Sciatic nerve (tissue), 2 donors: Measurements from ENCODE around the gene UBD. TPM values are rescaled to one million over a fixed set of nuclear protein-coding genes. Genes with fewer than 3 reads are reported as not detected.

ENCODE experiments used
- ATAC-seq: fragments of 200-7000 bp; cut with Tn5 transposase; one replicate; pipeline ENCODE4 v1.9.1; 2020; ENCODE audit warnings: mild to moderate bottlenecking, moderate library complexity
- DNase-seq: peaks from one replicate; pipeline ENCODE4 v3.0.0-alpha.2; 2020; ENCODE audit warnings: low spot score
- intact Hi-C: fragments of 100-400 bp; cut with DNase I; formaldehyde crosslinking; loops from one replicate; pipeline ENCODE4 v1.14.2; 2022
- total RNA-seq: library from RNA; stranded (reverse); fragmentation: NEBNext Ultra II Directional; extraction: Animal tissue kit (Norgen Biotek cat#: 25700); gene quantifications from one replicate; pipeline ENCODE4 v1.2.1, GENCODE V29; 2021
- donor health status: DM: no; HTN: no; CAD: no.
- donor health status: DM: no; HTN: no; CAD: no.

The UBD gene
- total RNA-seq, 1 donor from 2014 or later, result 4.1 TPM

GRCh38 chr6:29564875-29565274 lies 5.3 kb upstream of the UBD start:
- ATAC-seq (no peak), DNase-seq (no peak)
- intact Hi-C loops, result no loop called here

- intact Hi-C loops, result no loop called here
Measured at GRCh38 chr6:29563435-29563965, 4.0 kb upstream of the UBD start.

DNA sequence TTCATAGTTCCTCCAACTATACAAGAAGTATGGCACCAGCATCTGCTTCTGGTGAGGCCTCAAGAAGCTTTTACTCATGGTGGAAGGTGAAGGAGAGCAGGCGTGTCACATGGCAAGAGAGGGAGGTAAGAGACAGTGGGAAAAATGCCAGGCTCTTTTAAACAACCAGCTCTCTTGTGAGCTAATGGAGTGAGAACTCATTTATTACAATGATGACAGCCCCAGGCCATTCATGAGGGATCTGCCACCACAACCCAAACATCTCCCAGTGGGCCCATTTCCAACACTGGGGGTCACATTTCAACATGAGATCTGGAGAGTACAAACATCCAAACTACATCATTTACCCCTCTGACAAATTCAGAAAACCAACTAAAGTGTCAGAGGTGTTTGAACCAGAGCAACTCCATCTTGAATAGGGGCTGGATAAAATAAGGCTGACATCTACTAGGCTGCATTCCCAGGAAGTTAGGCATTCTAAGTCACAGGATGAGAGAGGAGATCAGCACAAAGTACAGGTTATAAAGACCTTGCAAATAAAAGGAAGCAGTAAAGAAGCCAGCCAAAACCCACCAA lies 2.2 kb upstream of the UBD start:
- DNase-seq (no peak), ATAC-seq (no peak)
- intact Hi-C loops, result no loop called here

More at GRCh38 chr6:29563435-29563965, 4.0 kb upstream of the UBD start:
- no peak for ATAC-seq
- DNase-seq, result no peak

- no peak for ATAC-seq
- intact Hi-C loops, result no loop called here
- no peak for DNase-seq
Measured at GRCh38 chr6:29561091-29561490, 1.6 kb upstream of the UBD start.

GRCh38 chr6:29558439-29559079 lies 973 bp downstream of the UBD start:
- ATAC-seq (no peak), DNase-seq (no peak)
- intact Hi-C loops, result no loop called here

DNA sequence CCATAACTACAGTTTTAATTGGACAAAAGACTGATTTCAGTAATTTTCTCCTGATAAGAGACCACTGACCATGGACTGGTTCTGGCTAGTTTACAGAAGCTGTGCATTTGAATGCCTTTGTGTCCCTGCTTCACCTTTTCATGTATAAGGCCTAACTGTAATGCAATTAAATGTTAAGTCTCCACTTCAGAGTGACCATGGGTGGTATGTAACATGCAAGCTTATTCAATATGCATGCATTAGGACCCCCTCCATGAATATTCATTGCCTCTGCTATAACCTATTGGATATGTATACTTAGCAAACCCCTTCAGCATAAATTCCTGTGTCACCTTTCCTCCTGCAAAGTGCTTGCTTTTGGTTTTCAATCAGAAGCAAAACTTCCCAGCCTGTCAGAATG lies 2.2 kb downstream of the UBD start:
- intact Hi-C loops, result no loop called here
- DNase-seq, result no peak
- ATAC-seq, result no peak

- ATAC-seq (no peak), DNase-seq (no peak)
- intact Hi-C loops, result no loop called here
Measured at GRCh38 chr6:29554764-29555163, 4.8 kb downstream of the UBD start.

- peak; percentile 76 for ATAC-seq
- intact Hi-C loops, result no loop called here
- DNase-seq, result peak; percentile 66
Measured at GRCh38 chr6:29553268-29554057, 6.1 kb downstream of the UBD start.

GRCh38 chr6:29552512-29553051 lies 7.0 kb downstream of the UBD start:
- intact Hi-C loops, result no loop called here
- DNase-seq, result no peak
- peak; percentile 76 for ATAC-seq

DNA sequence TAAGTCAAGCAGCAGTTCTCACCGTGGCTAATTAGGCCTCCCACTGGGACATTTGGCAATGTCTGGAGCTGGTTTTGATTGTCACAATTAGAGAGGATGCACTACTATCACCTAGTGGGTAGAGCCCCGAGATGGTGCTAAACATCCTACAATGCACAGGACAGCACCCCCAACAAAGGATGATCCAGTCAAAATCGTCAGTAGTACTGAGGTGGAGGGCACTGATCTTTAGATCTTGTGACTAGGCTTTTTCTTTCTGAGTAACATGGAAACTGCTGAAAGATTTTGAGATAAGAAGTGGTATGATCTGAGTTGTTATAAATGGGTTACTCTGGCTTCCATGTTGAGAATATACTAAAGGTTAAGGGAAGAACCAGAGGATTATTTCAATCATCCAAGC lies 12.0 kb downstream of the UBD start:
- DNase-seq (no peak), ATAC-seq (no peak)
- intact Hi-C loops, result no loop called here

DNA sequence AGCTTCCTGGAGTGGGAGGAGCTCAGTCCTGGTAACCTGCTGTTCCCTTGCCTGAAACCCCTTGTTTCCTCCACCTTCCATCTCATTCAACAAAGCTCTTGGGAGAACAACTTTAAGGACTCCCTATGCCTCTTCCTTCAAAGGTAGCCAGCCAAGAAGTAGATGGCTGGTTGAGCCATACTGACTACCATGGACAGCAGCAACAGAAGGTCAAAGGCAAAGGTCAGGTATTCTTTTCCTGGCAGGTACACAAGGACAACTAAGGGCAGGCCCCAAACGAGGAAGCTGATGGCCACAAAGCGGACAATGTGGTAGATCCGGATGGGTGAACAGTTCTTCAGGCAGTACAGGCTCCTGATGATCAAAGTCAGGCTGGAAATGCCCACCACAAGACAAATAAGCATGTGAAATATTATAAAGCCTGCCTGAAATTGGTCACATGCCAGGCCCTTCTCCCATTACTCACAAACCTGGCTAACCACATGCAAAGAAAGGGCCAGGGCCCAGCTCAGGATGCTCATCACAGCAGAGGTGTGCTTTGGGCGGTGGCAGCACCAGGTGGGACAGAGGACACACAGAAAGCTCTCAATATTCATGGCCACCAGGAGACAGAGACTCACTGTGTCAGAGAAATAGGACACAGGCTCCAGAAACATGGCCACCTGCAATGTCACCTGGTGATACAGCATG lies 21.7 kb downstream of the UBD start:
- intact Hi-C loops, result no loop called here
- ATAC-seq, result no peak
- DNase-seq, result no peak

DNA sequence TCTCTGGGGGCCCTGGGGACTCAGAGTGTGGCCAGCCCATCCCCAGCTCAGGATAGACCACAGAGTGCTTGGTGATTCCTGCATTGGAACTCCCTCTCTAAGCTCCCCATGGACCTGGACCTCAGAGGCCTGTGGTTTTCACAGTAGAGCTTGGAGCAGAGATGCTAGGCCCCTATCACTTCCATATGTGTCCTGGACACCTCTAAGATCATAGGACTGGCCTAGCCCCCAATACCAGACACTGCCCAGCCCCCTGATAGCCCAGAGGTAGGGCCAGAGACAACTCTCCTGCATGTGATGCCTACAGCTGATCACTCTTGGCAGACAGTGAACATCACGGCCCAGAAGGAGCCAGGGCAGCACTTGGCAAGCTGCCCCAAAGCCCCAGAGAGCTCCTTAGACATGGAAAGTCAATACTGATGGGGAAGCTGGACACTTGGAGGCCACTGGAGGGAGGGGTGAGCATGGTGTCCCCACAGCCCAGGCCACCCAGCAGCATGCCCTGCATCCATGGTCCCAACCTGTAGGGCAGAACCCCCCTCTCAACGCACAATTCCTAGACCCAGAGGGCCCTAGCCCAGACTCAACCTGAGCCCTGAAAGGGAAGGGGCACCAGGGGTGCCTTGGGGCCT lies 27.1 kb downstream of the UBD start:
- no peak for DNase-seq
- ATAC-seq, result no peak
- intact Hi-C loops, result no loop called here

DNA sequence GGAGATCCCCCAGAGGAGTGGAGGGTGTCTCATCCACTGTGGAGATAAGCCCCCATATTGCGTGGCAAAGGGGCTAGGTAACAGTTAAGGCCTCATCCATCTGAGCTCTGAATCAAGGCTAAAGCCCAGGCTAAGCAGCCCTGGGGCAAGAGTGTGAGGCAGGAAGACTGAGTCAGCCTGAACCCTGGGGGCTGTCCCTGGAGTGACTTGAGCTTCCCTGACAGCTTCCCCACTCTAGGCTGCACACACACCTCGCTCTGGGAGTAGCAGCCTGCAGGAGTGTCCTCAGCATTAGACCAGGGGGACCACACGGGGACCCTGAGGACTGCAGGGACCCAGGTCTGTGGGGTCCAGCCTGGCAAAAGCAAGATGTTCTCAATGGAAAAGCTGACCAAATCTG lies 27.9 kb downstream of the UBD start:
- intact Hi-C loops, result no loop called here
- DNase-seq (no peak), ATAC-seq (no peak)

GRCh38 chr6:29530671-29531310 lies 28.7 kb downstream of the UBD start:
- intact Hi-C loops, result no loop called here
- ATAC-seq, result no peak
- no peak for DNase-seq

- DNase-seq, result no peak
- ATAC-seq, result no peak
Measured at GRCh38 chr6:29529956-29530355, 29.6 kb downstream of the UBD start.

DNA sequence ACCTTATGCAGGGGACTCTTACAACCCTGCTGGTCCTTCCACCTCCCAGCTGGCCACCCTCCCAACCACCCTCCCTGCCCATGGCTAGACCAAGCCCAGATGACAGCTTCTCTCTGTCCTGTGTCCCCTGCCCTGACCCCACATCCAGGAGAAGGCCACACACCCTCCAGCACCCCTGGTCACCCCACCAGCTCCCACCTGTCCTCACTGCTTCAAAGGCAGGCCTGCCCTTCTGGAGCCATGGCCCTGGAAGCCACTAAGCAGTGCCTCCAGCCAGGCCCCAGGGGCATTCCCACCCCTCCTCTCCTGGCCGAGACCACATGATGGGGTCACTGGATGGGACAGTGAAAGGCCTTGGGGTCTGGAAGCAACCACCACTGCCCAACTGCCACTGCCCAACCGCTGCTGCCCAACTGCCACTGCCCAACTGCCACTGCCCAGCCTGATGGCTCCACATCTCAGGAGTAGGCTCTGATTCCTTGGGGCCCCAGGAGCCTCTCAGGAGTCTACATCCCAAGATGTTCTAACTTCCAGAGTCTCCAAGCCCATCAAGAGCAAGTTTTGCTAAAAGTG lies 30.5 kb downstream of the UBD start:
- intact Hi-C loops, result no loop called here
- DNase-seq (no peak), ATAC-seq (no peak)

More at GRCh38 chr6:29529956-29530355, 29.6 kb downstream of the UBD start:
- intact Hi-C loops, result no loop called here

DNA sequence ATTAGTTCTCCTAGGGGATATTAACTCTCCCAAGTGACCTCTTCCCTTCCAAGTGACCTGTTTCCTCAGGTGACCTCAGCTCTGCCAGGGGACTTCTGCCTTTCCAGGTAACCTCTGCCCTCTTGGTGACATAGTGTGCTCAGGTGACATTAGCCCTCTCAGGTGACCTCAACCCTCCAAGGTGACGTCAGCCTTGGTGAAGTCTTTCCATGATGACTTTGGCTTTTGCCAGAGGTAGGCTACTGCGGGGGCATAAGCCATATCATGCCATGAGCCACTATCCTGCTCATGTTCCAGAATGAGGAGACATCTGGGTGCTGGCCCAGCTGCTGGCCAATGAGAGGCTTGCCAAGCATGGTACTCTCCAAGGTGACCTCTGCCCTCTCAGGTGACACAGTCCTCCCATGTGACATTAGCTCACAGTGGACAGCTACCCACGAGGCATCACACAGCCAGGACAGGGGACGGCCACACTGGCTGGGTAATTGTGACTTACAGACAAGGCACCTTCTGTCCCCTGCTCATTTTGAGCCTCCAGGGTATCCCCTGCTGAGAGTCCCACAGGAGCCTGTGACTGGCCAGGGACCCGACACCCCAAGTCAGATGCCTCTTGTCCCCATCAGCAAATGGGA lies 31.1 kb downstream of the UBD start:
- DNase-seq (no peak), ATAC-seq (no peak)
- intact Hi-C loops, result no loop called here

DNA sequence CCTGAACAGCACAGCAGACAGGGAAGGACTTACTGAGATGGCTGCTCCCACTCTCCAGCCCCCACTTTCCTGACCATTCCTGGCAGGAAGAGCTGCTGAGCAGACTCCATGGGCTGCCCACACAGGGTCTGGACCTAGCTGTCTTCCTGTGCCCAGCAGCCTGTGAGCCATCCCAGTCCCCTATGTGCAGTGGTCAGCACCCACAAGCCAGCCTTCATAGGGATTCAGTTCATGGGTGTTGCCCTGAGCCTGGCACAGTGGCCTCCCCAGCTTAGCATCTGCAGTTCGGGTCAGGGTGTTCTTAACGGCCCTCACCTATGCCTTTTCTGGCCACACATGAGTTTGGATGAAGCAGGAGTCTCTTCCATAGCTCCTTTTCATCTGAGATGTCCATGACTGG lies 32.0 kb downstream of the UBD start:
- DNase-seq (no peak), ATAC-seq (no peak)
- intact Hi-C loops, result no loop called here
